K562 (cell line): ENCODE data around the gene PSMB10. TPM values are rescaled to one million over a fixed set of nuclear protein-coding genes. Genes with fewer than 3 reads are reported as not detected.

Experiments
- CBX2 ChIP-seq: fragments of 200-600 bp; sonication (generic); IDR thresholded peaks from one replicate; pipeline ENCODE4 v1.6.1; 2012; ENCODE audit warnings: mild to moderate bottlenecking, low read length, inconsistent platforms; ENCODE audit not compliant: insufficient read depth, poor library complexity, severe bottlenecking
- CC2D1A ChIP-seq: fragments of 450-650 bp; IDR thresholded peaks from 2 replicates; pipeline ENCODE4 v1.6.1; 2017; ENCODE audit warnings: mild to moderate bottlenecking
- CTCF ChIP-seq, 3 experiments: IDR thresholded peaks in 2 of 3; conservative IDR thresholded peaks in 1 of 3; 2 replicates each; pipeline ENCODE4 v1.5.1; 2011 to 2012; ENCODE audit warnings: low read length in 3 of 3, mild to moderate bottlenecking in 3 of 3, control low read depth in 2 of 3, improper control_type of control experiment in 1 of 3, inconsistent platforms in 1 of 3, low read depth in 1 of 3, mixed read lengths in 1 of 3, moderate library complexity in 1 of 3; ENCODE audit not compliant: insufficient read depth in 2 of 3
- ELK1 ChIP-seq: sonication (generic); formaldehyde crosslinking; IDR thresholded peaks from 2 replicates; pipeline ENCODE4 v1.8.1; 2022; ENCODE audit warnings: missing genetic modification reagents
- FOXA1 ChIP-seq: fragments of 450-650 bp; IDR thresholded peaks from 2 replicates; pipeline ENCODE4 v1.6.1; 2016; ENCODE audit warnings: mild to moderate bottlenecking, borderline replicate concordance
- GATA2 ChIP-seq: sonication (generic); formaldehyde crosslinking; IDR thresholded peaks from 2 replicates; pipeline ENCODE4 v1.4.0; 2020; ENCODE audit warnings: mild to moderate bottlenecking, missing genetic modification reagents
- GATAD2B ChIP-seq: fragments of 450-650 bp; IDR thresholded peaks from 2 replicates; pipeline ENCODE4 v1.6.1; 2017; ENCODE audit warnings: mild to moderate bottlenecking, borderline replicate concordance
- GTF2E2 ChIP-seq: fragments of 200-800 bp; sonication (Bioruptor generic); IDR thresholded peaks from 2 replicates; pipeline ENCODE4 v1.6.1; 2016; ENCODE audit warnings: missing genetic modification characterization, missing compliant biosample characterization
- NFE2 ChIP-seq: IDR thresholded peaks from 2 replicates; pipeline ENCODE4 v1.6.1; 2014; ENCODE audit warnings: antibody characterized with exemption, low read depth
- NRF1 ChIP-seq, 2 experiments: fragments of 450-650 bp; IDR thresholded peaks in 1 of 2; conservative IDR thresholded peaks in 1 of 2; 2 replicates each; pipeline ENCODE4 v1.6.1; 2014; ENCODE audit warnings: mild to moderate bottlenecking in 2 of 2
- SIN3B ChIP-seq: fragments of 450-650 bp; IDR thresholded peaks from 2 replicates; pipeline ENCODE4 v1.6.1; 2017; ENCODE audit warnings: low read depth, mild to moderate bottlenecking, moderate library complexity
- TFAP4 ChIP-seq: sonication (generic); formaldehyde crosslinking; IDR thresholded peaks from 2 replicates; pipeline ENCODE4 v1.8.0; 2022; ENCODE audit warnings: missing genetic modification reagents, mild to moderate bottlenecking, moderate library complexity, borderline replicate concordance
- YY1 ChIP-seq, 3 experiments: IDR thresholded peaks; 2 replicates each; pipeline ENCODE4 v1.6.1; 2011; ENCODE audit warnings: low read length in 2 of 3, mild to moderate bottlenecking in 2 of 3, moderate library complexity in 2 of 3, borderline replicate concordance in 1 of 3, control low read depth in 1 of 3, low read depth in 1 of 3; ENCODE audit not compliant: insufficient read depth in 3 of 3, insufficient replicate concordance in 2 of 3, control insufficient read depth in 1 of 3, insufficient read length in 1 of 3; ENCODE audit errors: extremely low read depth in 1 of 3
- ZBTB2 ChIP-seq: fragments of 450-650 bp; IDR thresholded peaks from 2 replicates; pipeline ENCODE4 v1.6.1; 2016; ENCODE audit warnings: antibody characterized with exemption
- ZC3H4 ChIP-seq: sonication (generic); formaldehyde crosslinking; IDR thresholded peaks from 2 replicates; pipeline ENCODE4 v1.9.0; 2021; ENCODE audit warnings: missing genetic modification reagents, borderline replicate concordance
- ZNF280B ChIP-seq: fragments of 250-450 bp; sonication (Bioruptor Pico); IDR thresholded peaks from 2 replicates; pipeline ENCODE4 v1.5.1; 2021; ENCODE audit warnings: mild to moderate bottlenecking
- ZNF639 ChIP-seq, 2 experiments: fragments of 200-800 bp in 1 of 2; sonication (Bioruptor generic) in 1 of 2; sonication (generic) in 1 of 2; formaldehyde crosslinking in 1 of 2; IDR thresholded peaks in 1 of 2; conservative IDR thresholded peaks in 1 of 2; 2 replicates each; pipeline versions ENCODE4 v1.5.0 to v1.6.1; 2016 to 2020; ENCODE audit warnings: missing compliant biosample characterization in 1 of 2, missing genetic modification characterization in 1 of 2, missing genetic modification reagents in 1 of 2
- ZNF75A ChIP-seq: fragments of 450-650 bp; formaldehyde crosslinking; IDR thresholded peaks from 2 replicates; pipeline ENCODE4 v1.4.0; 2020; ENCODE audit warnings: mild to moderate bottlenecking
- polyA plus RNA-seq, 8 experiments: library from polyadenylated mRNA; depleted of rRNA in 4 of 8; stranded (reverse) in 5 of 8; unstranded in 3 of 8; fragments of >200 nt; fragmentation: Nextera tagmentation in 2 of 8; fragmentation: Illumina TruSeq in 1 of 8; extraction: Ambion mirVana in 2 of 8; extraction: Trizol in 1 of 8; gene quantifications; 2 replicates each; pipeline versions ENCODE4 v1.2.1 to v1.2.3, GENCODE V29; 2011 to 2014; ENCODE audit warnings: inconsistent platforms in 1 of 8, missing spikeins in 1 of 8
- total RNA-seq, 7 experiments: library from RNA; depleted of rRNA in 6 of 7; stranded (reverse); fragments of >200 nt in 6 of 7; fragmentation: Illumina TruSeq in 2 of 7; extraction: Trizol in 2 of 7; gene quantifications; 2 replicates each; pipeline versions ENCODE4 v1.2.1 to v1.2.3, GENCODE V29; 2011 to 2021; ENCODE audit warnings: low replicate concordance in 1 of 7

Gene PSMB10
- total and polyA plus RNA-seq, 9 of the 15 experiments (the other 6 are each of a cell fraction or from before 2014, with no cell fraction given) = 11.7 to 105 (median 51.0) TPM

- TF ChIP-seq TFAP4 (peak; percentile 27; the same call in 1 of the 2 replicates), ZBTB2 (no peak), NFE2 (no peak), YY1 (IDR thresholded peaks at IDR 0.05; ENCODE audit: borderline replicate concordance in 1 of 3, control insufficient read depth in 1 of 3, extremely low read depth in 1 of 3, insufficient read depth in 3 of 3, insufficient read length in 1 of 3, insufficient replicate concordance in 2 of 3, low read depth in 1 of 3, low read length in 2 of 3) (peak in 1 of 3 experiments; percentile 24), FOXA1 (no peak), ZNF280B (CRISPR knock-in tag) (no peak), ZNF639 (CRISPR knock-in tag; conservative IDR thresholded peaks at IDR 0.05 in 1 of 2, IDR thresholded peaks at IDR 0.05 in 1 of 2) (no peak), CBX2 (no peak), GTF2E2 (tag) (no peak), SIN3B (no peak), GATA2 (CRISPR knock-in tag) (no peak), NRF1 (conservative IDR thresholded peaks at IDR 0.05 in 1 of 2, IDR thresholded peaks at IDR 0.05 in 1 of 2) (no peak), ZC3H4 (CRISPR knock-in tag) (no peak), GATAD2B (no peak), CC2D1A (0 out of 2 replicates have a peak, but pooled peaks have one; percentile 43), ELK1 (CRISPR knock-in tag) (no peak), CTCF (IDR thresholded peaks at IDR 0.05 in 2 of 3, conservative IDR thresholded peaks at IDR 0.05 in 1 of 3; ENCODE audit: insufficient read depth in 2 of 3, low read depth in 1 of 3, low read length in 3 of 3) (peak; percentile 78 to 88 (median 86)), ZNF75A (no peak)
Measured at GRCh38 chr16:67942200-67942509, 5.5 kb upstream of the PSMB10 start (continued).
